BE2C (cell line): Measurements from ENCODE around the gene HSPH1.

Experiments used
- DNase-seq: peaks from one replicate; pipeline ENCODE4 v3.0.0-alpha.2; 2020
- H3K27me3 ChIP-seq: fragments of 250-450 bp; sonication (Bioruptor Pico); 2 replicates; pipeline ENCODE4 v1.5.1; 2020; ENCODE audit warnings: mild to moderate bottlenecking
- H3K36me3 ChIP-seq: fragments of 250-450 bp; sonication (Bioruptor Pico); 2 replicates; pipeline ENCODE4 v1.5.1; 2020; ENCODE audit warnings: mild to moderate bottlenecking
- H3K4me1 ChIP-seq: fragments of 250-450 bp; sonication (Bioruptor Pico); 2 replicates; pipeline ENCODE4 v1.5.1; 2020
- H3K4me3 ChIP-seq: 2 replicates; pipeline ENCODE4 v1.5.1; 2011; ENCODE audit warnings: low read depth, low read length
- H3K9me3 ChIP-seq: fragments of 250-450 bp; sonication (Bioruptor Pico); 2 replicates; pipeline ENCODE4 v1.5.1; 2020
- TF ChIP-seq, protein P1 (sequence below): IDR thresholded peaks from 2 replicates; pipeline ENCODE4 v1.5.1; 2012; ENCODE audit warnings: mild to moderate bottlenecking, low read depth, low read length

Gene HSPH1

DNA sequence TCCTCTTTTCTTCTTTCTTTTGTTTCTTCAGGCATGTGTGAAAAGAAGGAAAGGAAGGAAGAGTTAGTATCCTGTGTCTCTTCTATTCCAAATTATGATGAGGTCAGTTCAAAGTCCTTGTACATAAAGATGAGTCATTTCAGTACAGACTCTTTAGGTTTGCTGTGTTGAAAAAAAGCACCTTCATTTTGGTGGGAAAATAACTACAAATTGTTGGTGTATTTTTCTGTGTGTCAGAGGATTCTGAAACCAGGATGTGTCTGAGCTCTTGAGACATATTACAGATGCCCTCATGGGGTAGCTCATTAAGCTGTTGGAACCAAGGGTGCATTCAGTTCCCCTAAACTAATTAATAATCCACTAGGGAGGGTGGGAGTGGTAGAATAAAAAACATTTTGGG is 5.8 kb upstream of the HSPH1 start:
- no peak for DNase-seq
- no peaks in the 10 kb centered on the region for H3K36me3 ChIP-seq
- TF ChIP-seq, protein P1, sequence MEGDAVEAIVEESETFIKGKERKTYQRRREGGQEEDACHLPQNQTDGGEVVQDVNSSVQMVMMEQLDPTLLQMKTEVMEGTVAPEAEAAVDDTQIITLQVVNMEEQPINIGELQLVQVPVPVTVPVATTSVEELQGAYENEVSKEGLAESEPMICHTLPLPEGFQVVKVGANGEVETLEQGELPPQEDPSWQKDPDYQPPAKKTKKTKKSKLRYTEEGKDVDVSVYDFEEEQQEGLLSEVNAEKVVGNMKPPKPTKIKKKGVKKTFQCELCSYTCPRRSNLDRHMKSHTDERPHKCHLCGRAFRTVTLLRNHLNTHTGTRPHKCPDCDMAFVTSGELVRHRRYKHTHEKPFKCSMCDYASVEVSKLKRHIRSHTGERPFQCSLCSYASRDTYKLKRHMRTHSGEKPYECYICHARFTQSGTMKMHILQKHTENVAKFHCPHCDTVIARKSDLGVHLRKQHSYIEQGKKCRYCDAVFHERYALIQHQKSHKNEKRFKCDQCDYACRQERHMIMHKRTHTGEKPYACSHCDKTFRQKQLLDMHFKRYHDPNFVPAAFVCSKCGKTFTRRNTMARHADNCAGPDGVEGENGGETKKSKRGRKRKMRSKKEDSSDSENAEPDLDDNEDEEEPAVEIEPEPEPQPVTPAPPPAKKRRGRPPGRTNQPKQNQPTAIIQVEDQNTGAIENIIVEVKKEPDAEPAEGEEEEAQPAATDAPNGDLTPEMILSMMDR: no peak
- no peaks in the 10 kb centered on the region for H3K27me3 ChIP-seq
- no peak overlapping the region for H3K4me3 ChIP-seq
- no peaks in the 10 kb centered on the region; the same call in 1 of the 2 replicates for H3K4me1 ChIP-seq
- H3K9me3 ChIP-seq: no peaks in the 10 kb centered on the region

DNA sequence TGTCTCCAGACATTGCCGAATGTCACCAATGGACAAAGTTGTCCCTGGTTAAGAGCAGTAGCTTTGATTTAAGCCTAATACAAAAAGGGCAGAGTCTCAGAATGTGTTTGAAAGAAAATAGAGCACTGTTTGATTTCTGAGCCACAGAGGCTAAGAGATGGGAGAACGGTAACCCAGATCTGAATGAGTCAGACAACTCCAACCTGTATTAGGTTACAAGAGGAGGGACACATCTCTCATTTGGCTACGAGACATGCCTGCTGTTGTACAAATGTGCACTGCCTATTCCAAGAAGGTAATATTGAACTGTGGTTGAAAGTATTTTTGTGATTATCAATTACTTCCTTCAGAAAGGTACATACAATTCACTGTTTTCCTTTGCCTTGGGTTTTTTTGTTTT is 4.9 kb upstream of the HSPH1 start:
- Histone ChIP-seq H3K4me1 (no peaks in the 10 kb centered on the region; the same call in 1 of the 2 replicates), H3K9me3 (no peaks in the 10 kb centered on the region), H3K36me3 (no peaks in the 10 kb centered on the region), H3K4me3 (no peak overlapping the region), H3K27me3 (no peaks in the 10 kb centered on the region)
- TF ChIP-seq, protein P1: no peak
- DNase-seq: no peak

DNA sequence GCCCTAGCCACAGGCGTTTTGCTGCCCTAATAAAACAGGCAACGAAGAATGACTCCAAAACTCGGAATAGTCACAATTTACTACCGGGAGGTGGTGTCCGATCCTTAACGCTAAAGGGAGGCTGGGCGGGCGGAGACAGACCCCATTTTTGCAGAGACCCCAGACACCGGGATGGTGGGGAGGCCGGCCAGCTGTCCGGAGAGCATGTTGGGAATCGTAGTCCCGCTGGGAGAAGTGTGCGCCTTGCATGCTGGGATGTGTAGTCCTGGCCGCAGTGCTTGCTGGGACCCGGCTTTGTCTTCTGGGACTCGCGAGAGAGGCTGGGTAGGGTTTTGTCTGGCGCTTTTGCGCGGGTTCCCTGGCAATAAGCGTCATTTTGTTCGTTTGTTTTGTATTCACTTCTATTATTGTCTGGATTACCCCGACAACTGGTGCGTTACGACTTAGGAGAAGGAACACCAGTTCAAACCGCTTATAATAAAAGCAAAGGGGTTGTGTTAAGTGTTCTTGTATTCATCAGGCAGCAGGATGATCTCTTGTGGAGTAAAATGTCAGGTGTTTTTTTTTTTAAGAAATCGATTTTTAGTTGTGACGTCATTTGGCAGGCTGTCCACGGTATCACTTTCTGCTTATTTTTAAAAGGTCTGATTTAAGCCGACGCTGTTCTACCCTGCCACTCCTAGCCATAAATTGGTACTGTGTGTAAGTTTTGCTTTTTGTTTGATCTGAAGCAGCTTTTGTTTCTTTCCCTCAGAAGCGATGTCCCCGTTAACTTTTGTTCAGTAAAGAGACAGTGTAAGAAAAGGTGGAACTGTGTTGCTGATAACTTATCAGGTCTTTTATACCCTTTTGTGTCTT is 676 bp upstream of the HSPH1 start:
- H3K9me3 ChIP-seq: no peaks in the 10 kb centered on the region
- peaks cover 8% of the 10 kb centered on the region for H3K36me3 ChIP-seq
- peak overlapping the region; percentile 95 for H3K4me3 ChIP-seq
- H3K4me1 ChIP-seq: no peaks in the 10 kb centered on the region; the same call in 1 of the 2 replicates
- H3K27me3 ChIP-seq: no peaks in the 10 kb centered on the region
- peak; percentile 97 for DNase-seq
- TF ChIP-seq, protein P1: no peak

DNA sequence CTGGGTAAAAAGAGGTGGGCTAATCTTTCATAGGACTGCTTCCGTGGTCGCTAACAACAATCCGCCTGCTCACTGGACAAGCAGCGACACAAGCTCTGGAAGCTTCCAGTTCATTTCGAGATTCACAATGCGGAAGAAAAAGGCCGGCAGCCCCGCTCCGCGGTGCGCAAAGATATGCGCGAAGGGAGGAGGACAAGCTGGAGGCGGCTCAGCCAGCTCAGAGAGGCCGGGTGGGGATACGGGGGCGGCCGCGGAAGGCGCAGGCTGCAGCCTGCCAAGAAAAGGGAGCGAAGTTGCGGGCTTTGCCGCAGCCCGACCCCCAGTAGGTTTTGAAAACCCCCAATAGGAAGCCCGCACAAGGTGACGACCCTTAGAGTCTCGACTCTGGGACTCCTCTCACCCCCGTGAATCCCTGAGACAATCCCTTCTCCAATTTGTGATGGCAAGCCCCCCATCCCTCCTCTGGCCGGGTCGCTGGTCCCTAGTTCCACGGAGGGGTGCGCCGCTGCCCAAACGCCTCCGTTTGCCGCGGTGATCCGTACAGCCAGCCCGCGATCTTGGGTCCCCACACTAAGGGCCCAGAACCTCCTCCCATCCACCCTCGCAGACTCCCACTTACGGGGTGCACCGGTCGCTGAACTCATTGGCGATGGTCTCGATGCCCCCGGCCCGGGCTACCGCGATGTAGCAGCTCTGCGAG is 697 bp downstream of the HSPH1 start:
- Histone ChIP-seq H3K4me1 (no peaks in the 10 kb centered on the region; the same call in 1 of the 2 replicates), H3K4me3 (peak overlapping the region; percentile 95), H3K9me3 (no peaks in the 10 kb centered on the region), H3K36me3 (peaks cover 17% of the 10 kb centered on the region), H3K27me3 (no peaks in the 10 kb centered on the region)
- TF ChIP-seq, protein P1: no peak
- DNase-seq: peak; percentile 59

DNA sequence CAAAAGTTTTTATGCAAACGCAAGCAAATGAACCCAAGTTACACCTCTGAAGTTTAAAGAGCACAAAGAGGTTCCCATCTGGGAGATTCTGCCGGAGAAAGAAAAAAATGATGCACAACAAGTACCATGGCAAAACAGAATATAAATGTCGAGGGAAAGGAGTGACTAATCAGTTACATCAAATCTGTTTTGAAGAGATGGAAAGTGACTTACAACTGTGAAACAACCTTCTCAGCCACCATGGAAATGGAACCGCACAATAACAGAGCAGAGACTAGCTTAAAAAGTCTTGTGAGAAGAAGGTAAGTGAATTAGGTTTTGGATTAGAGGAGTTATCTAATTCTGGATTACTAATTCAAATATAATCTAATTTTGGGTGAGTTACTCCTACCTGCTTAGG is 2.4 kb downstream of the HSPH1 start:
- peak overlapping the region; percentile 95 for H3K4me3 ChIP-seq

More for the DNA sequence above, 2.4 kb downstream of the HSPH1 start:
- H3K27me3 ChIP-seq: no peaks in the 10 kb centered on the region
- H3K9me3 ChIP-seq: no peaks in the 10 kb centered on the region
- H3K4me1 ChIP-seq: no peaks in the 10 kb centered on the region; the same call in 1 of the 2 replicates
- TF ChIP-seq, protein P1: no peak
- peaks cover 34% of the 10 kb centered on the region for H3K36me3 ChIP-seq
- no peak for DNase-seq
